K562 (cell line): Measurements from ENCODE around the gene TMEM208. TPM values are rescaled to one million over a fixed set of nuclear protein-coding genes. Genes with fewer than 3 reads are reported as not detected.

Experiments
- HDAC1 ChIP-seq, 2 experiments: fragments of 450-650 bp; IDR thresholded peaks; 2 replicates each; pipeline ENCODE4 v1.6.1; 2016 to 2017; ENCODE audit warnings: inconsistent platforms in 1 of 2, mild to moderate bottlenecking in 1 of 2, moderate library complexity in 1 of 2
- HNRNPL ChIP-seq: fragments of 200-400 bp; formaldehyde crosslinking; IDR thresholded peaks from 2 replicates; pipeline ENCODE4 v1.6.1; 2017; ENCODE audit warnings: low read depth, mild to moderate bottlenecking, low read length
- ID3 ChIP-seq, 2 experiments: fragments of 250-450 bp in 1 of 2; fragments of 450-650 bp in 1 of 2; sonication (Bioruptor Pico) in 1 of 2; IDR thresholded peaks; 2 replicates each; pipeline versions ENCODE4 v1.6.1 to v1.8.0; 2016 to 2021; ENCODE audit warnings: mild to moderate bottlenecking in 2 of 2, moderate library complexity in 2 of 2, missing compliant biosample characterization in 1 of 2, missing genetic modification characterization in 1 of 2
- NFIC ChIP-seq: fragments of 450-650 bp; IDR thresholded peaks from 2 replicates; pipeline ENCODE4 v1.6.1; 2017; ENCODE audit warnings: mild to moderate bottlenecking, inconsistent platforms
- NFYB ChIP-seq: IDR thresholded peaks from 2 replicates; pipeline ENCODE4 v1.6.1; 2011; ENCODE audit warnings: mild to moderate bottlenecking, moderate library complexity; ENCODE audit not compliant: insufficient read length; ENCODE audit errors: extremely low read depth
- NRF1 ChIP-seq, 2 experiments: fragments of 450-650 bp; IDR thresholded peaks in 1 of 2; conservative IDR thresholded peaks in 1 of 2; 2 replicates each; pipeline ENCODE4 v1.6.1; 2014; ENCODE audit warnings: mild to moderate bottlenecking in 2 of 2
- VEZF1 ChIP-seq: fragments of 200-800 bp; sonication (Bioruptor generic); IDR thresholded peaks from 2 replicates; pipeline ENCODE4 v1.6.1; 2017; ENCODE audit warnings: missing genetic modification characterization, missing compliant biosample characterization
- ZNF133 ChIP-seq: fragments of 250-450 bp; sonication (Bioruptor Pico); IDR thresholded peaks from 2 replicates; pipeline ENCODE4 v1.4.0; 2020; ENCODE audit warnings: mild to moderate bottlenecking
- polyA plus RNA-seq, 8 experiments: library from polyadenylated mRNA; depleted of rRNA in 4 of 8; stranded (reverse) in 5 of 8; unstranded in 3 of 8; fragments of >200 nt; fragmentation: Nextera tagmentation in 2 of 8; fragmentation: Illumina TruSeq in 1 of 8; extraction: Ambion mirVana in 2 of 8; extraction: Trizol in 1 of 8; gene quantifications; 2 replicates each; pipeline versions ENCODE4 v1.2.1 to v1.2.3, GENCODE V29; 2011 to 2014; ENCODE audit warnings: inconsistent platforms in 1 of 8, missing spikeins in 1 of 8
- total RNA-seq, 7 experiments: library from RNA; depleted of rRNA in 6 of 7; stranded (reverse); fragments of >200 nt in 6 of 7; fragmentation: Illumina TruSeq in 2 of 7; extraction: Trizol in 2 of 7; gene quantifications; 2 replicates each; pipeline versions ENCODE4 v1.2.1 to v1.2.3, GENCODE V29; 2011 to 2021; ENCODE audit warnings: low replicate concordance in 1 of 7
- TF ChIP-seq, protein P1 (sequence below): fragments of 450-650 bp; formaldehyde crosslinking; IDR thresholded peaks from 2 replicates; pipeline ENCODE4 v1.4.0; 2020; ENCODE audit warnings: mild to moderate bottlenecking, moderate library complexity

TMEM208 gene
- total and polyA plus RNA-seq, 9 of the 15 experiments (the other 6 are each of a cell fraction or from before 2014, with no cell fraction given): 31.8 to 239 (median 54.3) TPM

DNA sequence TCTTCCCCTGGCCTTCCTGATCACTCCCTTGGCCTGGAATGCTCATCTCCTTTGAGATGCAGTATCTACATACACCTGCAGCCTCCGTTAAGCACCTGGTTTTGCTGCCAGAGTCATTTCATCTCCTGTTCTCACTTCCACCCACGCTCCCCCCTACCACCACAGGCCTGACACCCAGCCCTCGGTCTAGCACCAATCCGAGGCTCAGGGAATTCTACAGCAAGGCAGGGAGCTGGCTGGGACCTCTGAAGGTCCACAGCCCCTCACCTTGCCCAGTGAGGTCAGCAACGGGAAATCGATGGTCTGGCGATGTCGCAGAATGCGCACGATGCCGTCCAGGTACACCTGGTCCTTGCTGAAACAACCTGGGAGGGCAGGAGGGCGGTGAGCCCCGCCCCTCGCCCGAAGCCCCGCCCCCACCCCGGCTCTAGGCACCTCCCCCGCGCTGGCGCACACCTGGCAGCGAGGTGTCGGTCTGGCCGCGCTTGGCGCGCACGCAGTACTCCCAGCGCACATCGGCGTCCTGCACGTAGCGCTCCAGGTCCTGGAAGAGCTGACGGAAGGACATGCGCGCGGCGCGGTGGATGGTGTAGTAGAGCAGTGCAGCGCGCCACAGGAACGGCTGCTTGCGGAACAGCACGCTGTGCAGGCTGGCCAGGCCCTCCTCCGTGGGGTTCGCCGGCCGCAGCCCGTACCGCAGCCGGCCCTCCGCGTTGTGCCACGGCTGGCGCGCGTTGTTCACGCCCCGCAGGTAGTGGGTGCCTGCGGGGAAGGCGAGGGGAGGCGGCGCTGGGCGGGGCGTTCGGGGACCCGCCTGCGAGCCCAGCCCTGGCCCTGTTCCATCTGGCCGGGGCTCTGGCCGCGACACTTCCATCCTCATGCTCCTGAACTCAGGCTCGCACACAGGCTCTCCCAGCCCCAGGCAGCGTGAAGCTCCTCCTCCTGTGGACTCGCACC lies 48.9 kb upstream of the TMEM208 start (continued):
- TF ChIP-seq NFYB (no peak), NFIC (peak; percentile 39; the same call in 1 of the 2 replicates), ID3 (CRISPR knock-in tag; IDR thresholded peaks at IDR 0.05) (no peak), ID3 (tag; IDR thresholded peaks at IDR 0.05) (no peak), ZNF133 (no peak), HDAC1 (IDR thresholded peaks at IDR 0.05) (peak in 1 of 2 experiments; percentile 19; a peak in 1 of 4 replicates), NRF1 (conservative IDR thresholded peaks at IDR 0.05 in 1 of 2, IDR thresholded peaks at IDR 0.05 in 1 of 2) (peak; percentile 72 to 78), HNRNPL (peak; percentile 16; the same call in 1 of the 2 replicates), VEZF1 (peak; percentile 13; the same call in 1 of the 2 replicates)
- TF ChIP-seq, protein P1, sequence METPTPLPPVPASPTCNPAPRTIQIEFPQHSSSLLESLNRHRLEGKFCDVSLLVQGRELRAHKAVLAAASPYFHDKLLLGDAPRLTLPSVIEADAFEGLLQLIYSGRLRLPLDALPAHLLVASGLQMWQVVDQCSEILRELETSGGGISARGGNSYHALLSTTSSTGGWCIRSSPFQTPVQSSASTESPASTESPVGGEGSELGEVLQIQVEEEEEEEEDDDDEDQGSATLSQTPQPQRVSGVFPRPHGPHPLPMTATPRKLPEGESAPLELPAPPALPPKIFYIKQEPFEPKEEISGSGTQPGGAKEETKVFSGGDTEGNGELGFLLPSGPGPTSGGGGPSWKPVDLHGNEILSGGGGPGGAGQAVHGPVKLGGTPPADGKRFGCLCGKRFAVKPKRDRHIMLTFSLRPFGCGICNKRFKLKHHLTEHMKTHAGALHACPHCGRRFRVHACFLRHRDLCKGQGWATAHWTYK (CRISPR knock-in tag): no peak
